Breast epithelium (tissue), 4 donors: Measurements from ENCODE around the gene SSH2. TPM values are rescaled to one million over a fixed set of nuclear protein-coding genes. Genes with fewer than 3 reads are reported as not detected.
A peak's percentile ranks its signal among the peaks of the same experiment; 100 is the strongest.

Experiments
- DNase-seq, 2 donors: peaks; one replicate each; pipeline ENCODE4 v3.0.0-alpha.2; 2019; ENCODE audit warnings: low spot score in 2 of 2
- H3K27ac ChIP-seq, 2 donors: fragments of 200-600 bp; sonication (generic) in 1 of 2; one replicate each; pipeline ENCODE4 v1.5.1; 2016 to 2019; ENCODE audit warnings: mild to moderate bottlenecking in 1 of 2
- H3K27me3 ChIP-seq, 2 donors: fragments of 200-600 bp; sonication (generic) in 1 of 2; one replicate each; pipeline versions ENCODE4 v1.5.1 to v1.6.0; 2017 to 2019; ENCODE audit warnings: control low read depth in 1 of 2, mild to moderate bottlenecking in 1 of 2
- H3K36me3 ChIP-seq: fragments of 200-600 bp; one replicate; pipeline ENCODE4 v1.5.1; 2019
- H3K4me1 ChIP-seq, 2 donors: fragments of 200-600 bp; sonication (generic); one replicate each; pipeline ENCODE4 v1.5.1; 2016 to 2019; ENCODE audit warnings: control low read depth in 1 of 2
- H3K4me3 ChIP-seq, 3 donors: fragments of 200-600 bp; sonication (generic); 1 replicate in 2 of 3; 2 replicates in 1 of 3; pipeline ENCODE4 v1.5.1; 2016 to 2019; ENCODE audit warnings: mild to moderate bottlenecking in 3 of 3, moderate library complexity in 2 of 3
- H3K9me3 ChIP-seq, 2 donors: fragments of 200-600 bp; sonication (generic) in 1 of 2; one replicate each; pipeline ENCODE4 v1.5.1; 2016 to 2019; ENCODE audit warnings: control low read depth in 1 of 2
- POLR2A ChIP-seq: fragments of 450-650 bp; IDR thresholded peaks from one replicate; pipeline ENCODE4 v1.6.1; 2016; ENCODE audit warnings: antibody characterized with exemption, mild to moderate bottlenecking, moderate library complexity
- POLR2AphosphoS5 ChIP-seq, 3 donors: sonication (generic); formaldehyde crosslinking; IDR thresholded peaks; one replicate each; pipeline ENCODE4 v1.6.1; 2017; ENCODE audit warnings: antibody characterized with exemption in 3 of 3
- intact Hi-C: fragments of 100-400 bp; cut with DNase I; formaldehyde crosslinking; loops from one replicate; pipeline ENCODE4 v1.15.1; 2023; ENCODE audit warnings: low total_unique reads
- total RNA-seq, 3 donors: library from RNA; depleted of rRNA; stranded (reverse); fragments of >200 nt; gene quantifications; one replicate each; pipeline ENCODE4 v1.1.0, GENCODE V29; 2016
- TF ChIP-seq, protein P1 (sequence below), 3 donors: fragments of 450-650 bp; IDR thresholded peaks; one replicate each; pipeline ENCODE4 v1.5.1; 2016 to 2017; ENCODE audit warnings: antibody characterized with exemption in 3 of 3, mild to moderate bottlenecking in 3 of 3, moderate library complexity in 3 of 3

The SSH2 gene
- total RNA-seq, 3 donors from 2014 or later = 23.0 to 64.2 (median 25.9) TPM

DNA sequence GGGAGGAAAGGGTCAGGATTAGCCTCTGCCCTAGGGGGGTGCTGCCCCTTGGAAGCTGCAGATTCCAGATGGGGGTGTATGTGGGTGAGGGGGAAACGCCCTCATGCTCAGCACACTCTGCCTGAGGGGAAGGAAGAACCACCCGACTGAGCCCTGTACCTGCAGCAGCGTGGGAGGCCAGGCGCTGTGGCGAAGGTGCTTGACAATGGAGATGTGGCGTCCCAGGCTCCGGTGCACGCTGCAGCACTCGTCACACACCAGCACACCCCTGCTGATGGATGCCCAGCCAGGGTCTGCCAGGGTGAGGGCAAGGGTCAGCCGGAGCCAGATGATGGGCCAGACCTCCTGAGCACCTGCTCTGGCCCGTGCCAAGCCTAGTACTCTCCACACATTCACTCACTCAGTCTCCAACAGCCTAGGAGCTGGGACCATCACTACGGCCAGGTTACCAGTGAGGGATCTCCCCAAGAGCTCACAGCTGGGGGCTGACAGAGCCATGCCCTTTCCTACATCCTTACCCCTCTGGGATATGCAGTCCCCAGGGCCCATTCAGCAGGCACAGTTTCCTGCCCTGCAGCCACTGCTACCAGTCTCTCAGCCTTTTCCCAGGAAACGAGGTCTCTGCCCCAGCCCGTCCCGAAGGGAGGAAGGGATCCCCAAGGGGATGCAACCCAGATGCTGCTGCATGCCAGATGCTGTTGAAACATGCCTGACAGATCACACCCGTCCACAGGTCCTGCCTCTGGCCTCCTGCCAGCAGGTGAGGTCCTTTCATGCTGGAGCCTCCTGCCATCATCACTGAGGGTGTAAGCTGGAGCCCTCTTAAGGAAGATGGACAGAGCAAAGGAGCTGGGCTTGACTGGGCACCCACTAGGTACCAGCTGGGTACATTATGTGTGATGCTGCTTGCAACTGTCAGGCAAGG is 346.4 kb downstream of the SSH2 start:
- Histone ChIP-seq H3K27me3 (no peaks in the 10 kb centered on the region), H3K36me3 (no peaks in the 10 kb centered on the region), H3K9me3 (no peaks in the 10 kb centered on the region), H3K4me1 (peaks cover 0 to 8% of the 10 kb centered on the region in 2 donors), H3K27ac (peak overlapping the region; percentile 22 to 71), H3K4me3 (peak overlapping the region in 1 of 3 donors; percentile 26)
- TF ChIP-seq POLR2A (no peak), POLR2AphosphoS5 (IDR thresholded peaks at IDR 0.05) (no peak)
- TF ChIP-seq, protein P1, sequence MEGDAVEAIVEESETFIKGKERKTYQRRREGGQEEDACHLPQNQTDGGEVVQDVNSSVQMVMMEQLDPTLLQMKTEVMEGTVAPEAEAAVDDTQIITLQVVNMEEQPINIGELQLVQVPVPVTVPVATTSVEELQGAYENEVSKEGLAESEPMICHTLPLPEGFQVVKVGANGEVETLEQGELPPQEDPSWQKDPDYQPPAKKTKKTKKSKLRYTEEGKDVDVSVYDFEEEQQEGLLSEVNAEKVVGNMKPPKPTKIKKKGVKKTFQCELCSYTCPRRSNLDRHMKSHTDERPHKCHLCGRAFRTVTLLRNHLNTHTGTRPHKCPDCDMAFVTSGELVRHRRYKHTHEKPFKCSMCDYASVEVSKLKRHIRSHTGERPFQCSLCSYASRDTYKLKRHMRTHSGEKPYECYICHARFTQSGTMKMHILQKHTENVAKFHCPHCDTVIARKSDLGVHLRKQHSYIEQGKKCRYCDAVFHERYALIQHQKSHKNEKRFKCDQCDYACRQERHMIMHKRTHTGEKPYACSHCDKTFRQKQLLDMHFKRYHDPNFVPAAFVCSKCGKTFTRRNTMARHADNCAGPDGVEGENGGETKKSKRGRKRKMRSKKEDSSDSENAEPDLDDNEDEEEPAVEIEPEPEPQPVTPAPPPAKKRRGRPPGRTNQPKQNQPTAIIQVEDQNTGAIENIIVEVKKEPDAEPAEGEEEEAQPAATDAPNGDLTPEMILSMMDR (IDR thresholded peaks at IDR 0.05) = no peak
- intact Hi-C loops = no loop called here
- DNase-seq = no peak

DNA sequence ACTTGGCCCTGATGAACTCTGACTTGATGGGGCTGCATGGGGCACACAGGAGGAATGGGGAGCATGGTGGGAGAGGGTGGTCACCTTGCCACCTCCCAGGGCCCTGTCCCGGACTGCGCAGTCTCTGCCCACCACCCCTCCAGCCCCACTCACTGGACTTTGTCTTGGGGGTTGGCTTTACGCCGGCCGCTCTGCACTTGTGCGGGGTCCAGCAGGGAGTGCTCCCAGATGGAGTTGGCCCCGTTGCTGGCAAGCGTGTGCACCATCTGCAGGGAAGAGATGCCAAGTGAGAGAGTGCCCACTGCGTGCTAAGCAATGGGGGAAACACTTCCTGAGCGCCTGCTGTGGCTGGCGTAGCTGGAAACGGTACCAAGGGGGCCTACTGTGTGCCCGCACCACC is 347.3 kb downstream of the SSH2 start:
- Histone ChIP-seq H3K27ac (no peak overlapping the region), H3K4me3 (no peak overlapping the region), H3K27me3 (no peaks in the 10 kb centered on the region), H3K9me3 (no peaks in the 10 kb centered on the region), H3K4me1 (peaks cover 0 to 2% of the 10 kb centered on the region in 2 donors), H3K36me3 (no peaks in the 10 kb centered on the region)
- intact Hi-C loops = no loop called here
- no peak for DNase-seq
- no peak for TF ChIP-seq POLR2A
- TF ChIP-seq, protein P1 (IDR thresholded peaks at IDR 0.05) = no peak

DNA sequence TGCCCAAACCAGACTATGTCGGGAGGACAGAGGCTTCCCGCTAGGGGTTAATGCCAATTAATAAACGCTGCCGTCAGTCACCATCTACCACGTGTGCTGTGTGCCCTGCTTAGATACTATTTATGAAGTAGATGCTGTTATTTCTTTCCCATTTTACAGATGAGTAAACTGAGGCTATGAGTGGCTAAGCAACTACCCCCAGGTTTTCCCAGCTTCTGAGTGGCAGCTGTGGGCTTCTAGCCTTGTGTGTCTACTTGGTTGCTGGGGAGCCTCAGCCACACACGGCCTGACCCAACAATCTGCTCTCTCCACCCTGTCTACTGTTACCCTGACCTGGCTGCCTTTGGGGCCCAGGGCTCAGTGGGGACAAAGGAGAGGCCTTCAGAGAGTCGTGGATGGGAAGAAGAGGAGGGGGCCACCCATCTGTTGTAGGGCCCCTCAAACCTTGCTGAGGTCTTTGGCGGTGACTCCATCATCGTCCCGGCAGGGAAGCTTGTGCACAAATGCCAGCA is 347.7 kb downstream of the SSH2 start:
- no peak for DNase-seq
- intact Hi-C loops = no loop called here
- H3K27me3 ChIP-seq = no peaks in the 10 kb centered on the region
- no peaks in the 10 kb centered on the region for H3K9me3 ChIP-seq
- no peak overlapping the region for H3K4me3 ChIP-seq
- H3K27ac ChIP-seq = peak overlapping the region in 1 of 2 donors; percentile 2
- TF ChIP-seq, protein P1 (IDR thresholded peaks at IDR 0.05) = no peak
- TF ChIP-seq POLR2AphosphoS5 (IDR thresholded peaks at IDR 0.05) (no peak), POLR2A (no peak)
- no peaks in the 10 kb centered on the region for H3K4me1 ChIP-seq
- no peaks in the 10 kb centered on the region for H3K36me3 ChIP-seq

DNA sequence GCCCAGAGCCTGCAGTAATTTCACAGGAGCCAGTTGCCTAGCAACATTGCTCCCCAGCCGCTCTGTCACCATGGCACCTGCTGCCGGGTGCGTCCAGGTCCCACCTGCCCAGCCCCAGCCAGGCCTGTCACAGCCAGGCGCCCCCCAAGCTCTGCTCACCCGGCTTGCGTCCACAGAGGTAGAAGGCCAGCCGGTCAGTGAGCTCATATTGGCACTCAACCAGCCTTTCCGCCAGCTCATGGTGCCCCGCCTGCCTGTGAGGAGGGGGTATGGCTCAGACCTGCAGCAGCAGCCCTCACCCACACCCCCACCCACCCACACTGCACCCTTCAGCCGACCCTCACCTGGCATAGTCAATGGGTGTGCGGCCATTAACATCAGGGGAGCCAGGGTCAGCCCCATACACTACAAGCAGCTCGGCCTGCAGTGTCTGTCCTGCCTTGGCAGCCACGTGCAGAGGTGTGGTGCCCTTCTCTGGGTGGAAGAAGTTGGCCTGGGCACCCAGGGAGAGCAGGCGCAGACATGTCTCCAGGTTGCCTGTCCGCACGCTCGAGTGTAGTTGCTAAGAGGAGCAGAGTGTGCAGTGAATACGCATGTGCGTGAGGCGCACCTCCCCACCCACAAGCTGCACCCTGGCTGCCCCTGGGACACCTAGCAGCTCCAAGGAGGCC is 348.3 kb downstream of the SSH2 start:
- H3K27ac ChIP-seq = no peak overlapping the region

More for the DNA sequence above, 348.3 kb downstream of the SSH2 start:
- Histone ChIP-seq H3K9me3 (no peaks in the 10 kb centered on the region), H3K4me3 (no peak overlapping the region), H3K27me3 (no peaks in the 10 kb centered on the region), H3K4me1 (no peaks in the 10 kb centered on the region), H3K36me3 (peaks cover under 1% of the 10 kb centered on the region)
- TF ChIP-seq, protein P1 (IDR thresholded peaks at IDR 0.05) = no peak
- TF ChIP-seq POLR2AphosphoS5 (IDR thresholded peaks at IDR 0.05) = no peak
- TF ChIP-seq POLR2A = no peak
- intact Hi-C loops = no loop called here
- DNase-seq = no peak
